OCI-LY3 (cell line): ENCODE results near the gene ASTN2.

Experiments used
- H2AFZ ChIP-seq: fragments of 200-600, 300-600 bp; shearing (Covaris generic); 2 replicates; pipeline ENCODE4 v1.6.0; 2014; ENCODE audit warnings: antibody characterized with exemption, low read depth, low read length
- H3K27ac ChIP-seq: fragments of 200-600, 300-600 bp; sonication (generic); 2 replicates; pipeline ENCODE4 v1.5.1; 2014; ENCODE audit warnings: mild to moderate bottlenecking, low read length, moderate library complexity, mixed read lengths
- H3K27me3 ChIP-seq: fragments of 200-600, 300-600 bp; sonication (generic); 2 replicates; pipeline ENCODE4 v1.6.1; 2014; ENCODE audit warnings: low read depth, low read length, mixed read lengths
- H3K36me3 ChIP-seq: fragments of 200-600, 300-600 bp; sonication (generic); replicated peaks from 2 replicates; pipeline ENCODE3; 2014; ENCODE audit warnings: low read depth, low read length, mixed read lengths
- H3K4me1 ChIP-seq: fragments of 300-600, 200-600 bp; sonication (generic); 2 replicates; pipeline ENCODE4 v1.6.1; 2014; ENCODE audit warnings: low read length, mixed read lengths
- H3K4me2 ChIP-seq: fragments of 200-600, 300-600 bp; sonication (generic); 2 replicates; pipeline ENCODE4 v1.6.1; 2014; ENCODE audit warnings: low read length, mixed read lengths
- H3K4me3 ChIP-seq: fragments of 300-600, 200-600 bp; sonication (generic); 2 replicates; pipeline ENCODE4 v1.5.1; 2014; ENCODE audit warnings: antibody characterized with exemption, mild to moderate bottlenecking, low read length, moderate library complexity
- H3K79me2 ChIP-seq: fragments of 300-600, 200-600 bp; shearing (Covaris generic); 2 replicates; pipeline ENCODE4 v1.6.1; 2014; ENCODE audit warnings: mild to moderate bottlenecking, low read length, mixed read lengths
- H3K9ac ChIP-seq: fragments of 300-600, 200-600 bp; shearing (Covaris generic); 2 replicates; pipeline ENCODE4 v1.6.0; 2014; ENCODE audit warnings: mild to moderate bottlenecking, low read length, moderate library complexity
- H3K9me3 ChIP-seq: fragments of 200-600, 300-600 bp; shearing (Covaris generic); 2 replicates; pipeline ENCODE4 v1.6.1; 2014; ENCODE audit warnings: low read length, mixed read lengths; ENCODE audit not compliant: insufficient read depth
- H4K20me1 ChIP-seq: fragments of 200-600, 300-600 bp; sonication (generic); 2 replicates; pipeline ENCODE4 v1.6.1; 2016; ENCODE audit warnings: low read length, mixed read lengths; ENCODE audit not compliant: insufficient read depth
- EZH2phosphoT487 ChIP-seq: fragments of 200-600 bp; shearing (Covaris generic); IDR thresholded peaks from 2 replicates; pipeline ENCODE4 v1.6.1; 2018; ENCODE audit warnings: antibody characterized with exemption, mixed run types, low read depth
- TF ChIP-seq, protein P1 (sequence below): fragments of 200-600, 300-600 bp; sonication (generic); IDR thresholded peaks from 2 replicates; pipeline ENCODE4 v1.5.1; 2014; ENCODE audit warnings: antibody characterized with exemption, low read length, low read depth

Gene ASTN2

DNA sequence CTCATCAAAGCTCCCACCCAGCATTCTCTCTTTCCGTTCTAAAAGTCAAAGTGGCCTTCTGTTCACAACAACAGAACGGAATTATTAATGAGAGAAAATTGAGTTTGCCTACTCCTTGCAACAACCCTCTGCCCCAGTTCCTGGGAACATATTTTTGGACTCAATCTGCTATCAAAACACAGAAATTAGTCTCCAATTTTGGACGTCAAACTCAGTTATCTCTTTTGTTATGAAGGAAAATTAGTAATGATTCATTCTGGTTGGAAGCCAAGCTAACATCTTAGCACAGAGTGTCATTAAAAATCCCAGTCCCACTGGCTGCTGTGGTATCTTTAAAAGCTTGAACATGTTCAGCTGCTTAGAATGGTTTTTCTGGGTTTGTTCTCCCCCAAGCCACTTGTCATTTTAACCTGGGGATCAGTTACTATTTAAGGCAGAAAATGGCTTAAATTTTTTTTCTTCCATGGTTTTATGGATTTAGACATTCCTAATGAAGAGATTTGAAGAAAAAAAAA is 384.5 kb downstream of the ASTN2 start:
- peaks cover 7% of the 10 kb centered on the region for H3K4me1 ChIP-seq
- TF ChIP-seq EZH2phosphoT487 = no peak
- TF ChIP-seq, protein P1, sequence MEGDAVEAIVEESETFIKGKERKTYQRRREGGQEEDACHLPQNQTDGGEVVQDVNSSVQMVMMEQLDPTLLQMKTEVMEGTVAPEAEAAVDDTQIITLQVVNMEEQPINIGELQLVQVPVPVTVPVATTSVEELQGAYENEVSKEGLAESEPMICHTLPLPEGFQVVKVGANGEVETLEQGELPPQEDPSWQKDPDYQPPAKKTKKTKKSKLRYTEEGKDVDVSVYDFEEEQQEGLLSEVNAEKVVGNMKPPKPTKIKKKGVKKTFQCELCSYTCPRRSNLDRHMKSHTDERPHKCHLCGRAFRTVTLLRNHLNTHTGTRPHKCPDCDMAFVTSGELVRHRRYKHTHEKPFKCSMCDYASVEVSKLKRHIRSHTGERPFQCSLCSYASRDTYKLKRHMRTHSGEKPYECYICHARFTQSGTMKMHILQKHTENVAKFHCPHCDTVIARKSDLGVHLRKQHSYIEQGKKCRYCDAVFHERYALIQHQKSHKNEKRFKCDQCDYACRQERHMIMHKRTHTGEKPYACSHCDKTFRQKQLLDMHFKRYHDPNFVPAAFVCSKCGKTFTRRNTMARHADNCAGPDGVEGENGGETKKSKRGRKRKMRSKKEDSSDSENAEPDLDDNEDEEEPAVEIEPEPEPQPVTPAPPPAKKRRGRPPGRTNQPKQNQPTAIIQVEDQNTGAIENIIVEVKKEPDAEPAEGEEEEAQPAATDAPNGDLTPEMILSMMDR = no peak

GRCh38 chr9:117029341-117029740 is 385.5 kb downstream of the ASTN2 start:
- Histone ChIP-seq H3K9me3 (no peaks in the 10 kb centered on the region), H3K36me3 (no peaks in the 10 kb centered on the region), H3K79me2 (no peaks in the 10 kb centered on the region), H3K27me3 (peaks cover 10% of the 10 kb centered on the region; the same call in 1 of the 2 replicates), H3K4me1 (peaks cover 11% of the 10 kb centered on the region), H3K27ac (no peak overlapping the region), H3K4me2 (no peak overlapping the region), H3K9ac (no peak overlapping the region), H4K20me1 (no peaks in the 10 kb centered on the region), H2AFZ (no peak overlapping the region), H3K4me3 (no peak overlapping the region)
- TF ChIP-seq EZH2phosphoT487 = no peak
- TF ChIP-seq, protein P1 = no peak

More for the DNA sequence above, 384.5 kb downstream of the ASTN2 start:
- Histone ChIP-seq H3K27ac (no peak overlapping the region), H3K27me3 (peaks cover 10% of the 10 kb centered on the region; the same call in 1 of the 2 replicates), H3K4me2 (no peak overlapping the region), H3K9me3 (no peaks in the 10 kb centered on the region), H3K79me2 (no peaks in the 10 kb centered on the region), H4K20me1 (no peaks in the 10 kb centered on the region), H3K9ac (no peak overlapping the region), H3K4me3 (no peak overlapping the region), H2AFZ (no peak overlapping the region), H3K36me3 (no peaks in the 10 kb centered on the region)

- H3K79me2 ChIP-seq = no peaks in the 10 kb centered on the region
- no peak overlapping the region for H3K27ac ChIP-seq
- peaks cover 10% of the 10 kb centered on the region; the same call in 1 of the 2 replicates for H3K27me3 ChIP-seq
- no peak overlapping the region for H3K4me2 ChIP-seq
- no peaks in the 10 kb centered on the region for H3K36me3 ChIP-seq
- no peak overlapping the region for H2AFZ ChIP-seq
- H3K4me3 ChIP-seq = no peak overlapping the region
- no peaks in the 10 kb centered on the region for H3K9me3 ChIP-seq
- no peaks in the 10 kb centered on the region for H4K20me1 ChIP-seq
- TF ChIP-seq EZH2phosphoT487 = no peak
- TF ChIP-seq, protein P1 = no peak
- H3K9ac ChIP-seq = no peak overlapping the region
- H3K4me1 ChIP-seq = peaks cover 11% of the 10 kb centered on the region
These were observed 386.6 kb downstream of the ASTN2 start for GRCh38 chr9:117028103-117028858.

GRCh38 chr9:117021906-117022305 is 393.0 kb downstream of the ASTN2 start:
- no peak for TF ChIP-seq EZH2phosphoT487
- TF ChIP-seq, protein P1 = no peak
- Histone ChIP-seq H3K27ac (no peak overlapping the region), H4K20me1 (no peaks in the 10 kb centered on the region), H3K27me3 (peaks cover 8% of the 10 kb centered on the region), H2AFZ (no peak overlapping the region), H3K4me3 (no peak overlapping the region), H3K36me3 (no peaks in the 10 kb centered on the region), H3K4me1 (0 out of 2 replicates have a peak, but pooled peaks cover 4% of the 10 kb centered on the region), H3K4me2 (no peak overlapping the region), H3K9me3 (no peaks in the 10 kb centered on the region), H3K9ac (no peak overlapping the region), H3K79me2 (no peaks in the 10 kb centered on the region)
